Transverse colon (tissue), 4 donors: ENCODE measurements around the gene NECAB2.

Experiments
- CTCF ChIP-seq, 5 experiments: fragments of 200-600 bp in 3 of 5; fragments of 450-650 bp in 2 of 5; sonication (generic) in 3 of 5; IDR thresholded peaks; 1 replicate in 2 of 5; 2 replicates in 3 of 5; pipeline ENCODE4 v1.5.1; 2016 to 2017; ENCODE audit warnings: antibody characterized with exemption in 5 of 5, inconsistent platforms in 3 of 5, mild to moderate bottlenecking in 2 of 5, moderate library complexity in 1 of 5
- POLR2A ChIP-seq: fragments of 450-650 bp; IDR thresholded peaks from one replicate; pipeline ENCODE4 v1.6.1; 2016; ENCODE audit warnings: antibody characterized with exemption, mild to moderate bottlenecking, moderate library complexity
- POLR2AphosphoS5 ChIP-seq, 3 donors: sonication (generic); formaldehyde crosslinking; IDR thresholded peaks; one replicate each; pipeline ENCODE4 v1.6.1; 2016; ENCODE audit warnings: antibody characterized with exemption in 3 of 3

- TF ChIP-seq POLR2AphosphoS5 (IDR thresholded peaks at IDR 0.05) (no peak), POLR2A (no peak), CTCF (IDR thresholded peaks at IDR 0.05) (no peak)
Measured at GRCh38 chr16:84021488-84021887, 53.4 kb downstream of the NECAB2 start.
